LNCaP clone FGC (cell line): ENCODE results near the gene DOCK4.

Experiments used
- DNase-seq: peaks from one replicate; pipeline ENCODE4 v3.0.0-alpha.2; 2011; ENCODE audit warnings: low read depth
- H3K4me3 ChIP-seq: 2 replicates; pipeline ENCODE4 v1.5.1; 2011; ENCODE audit warnings: mild to moderate bottlenecking, low read depth, low read length, control low read depth
- CTCF ChIP-seq: IDR thresholded peaks from 2 replicates; pipeline ENCODE4 v1.5.1; 2012; ENCODE audit warnings: mild to moderate bottlenecking; ENCODE audit not compliant: control insufficient read depth, insufficient read depth; ENCODE audit errors: extremely low read depth

The DOCK4 gene

GRCh38 chr7:112137141-112138101, 68.8 kb downstream of the DOCK4 start:
- no peak for DNase-seq
- no peak for TF ChIP-seq CTCF
- no peak overlapping the region for H3K4me3 ChIP-seq

- no peak for TF ChIP-seq CTCF
- DNase-seq = no peak
- no peak overlapping the region for H3K4me3 ChIP-seq
Measured at GRCh38 chr7:112136271-112137008, 69.8 kb downstream of the DOCK4 start.

GRCh38 chr7:112135815-112136214, 70.4 kb downstream of the DOCK4 start:
- no peak overlapping the region for H3K4me3 ChIP-seq
- DNase-seq = no peak
- TF ChIP-seq CTCF = no peak

GRCh38 chr7:112134039-112134438, 72.2 kb downstream of the DOCK4 start:
- TF ChIP-seq CTCF = no peak
- no peak overlapping the region for H3K4me3 ChIP-seq
- no peak for DNase-seq

- no peak for TF ChIP-seq CTCF
- H3K4me3 ChIP-seq = no peak overlapping the region
- DNase-seq = no peak
Measured at GRCh38 chr7:112133328-112133727, 72.9 kb downstream of the DOCK4 start.

GRCh38 chr7:112132051-112132694, 74.0 kb downstream of the DOCK4 start:
- no peak for TF ChIP-seq CTCF
- H3K4me3 ChIP-seq = no peak overlapping the region
- no peak for DNase-seq
